GM23248 (cell line): ENCODE results near the gene EEF1AKMT2.

Source experiments
- EZH2 ChIP-seq: fragments of 200-600 bp; sonication (generic); IDR thresholded peaks from 2 replicates; pipeline ENCODE4 v1.6.1; 2018; ENCODE audit warnings: antibody characterized with exemption, mild to moderate bottlenecking; ENCODE audit not compliant: insufficient read depth, poor library complexity, severe bottlenecking
- EZH2phosphoT487 ChIP-seq: fragments of 200-600 bp; sonication (generic); IDR thresholded peaks from 2 replicates; pipeline ENCODE4 v1.6.1; 2018; ENCODE audit warnings: antibody characterized with exemption, moderate library complexity, mild to moderate bottlenecking, low read depth; ENCODE audit not compliant: insufficient read depth

- TF ChIP-seq EZH2, result no peak
- no peak for TF ChIP-seq EZH2phosphoT487
These were observed 70.2 kb downstream of the EEF1AKMT2 start for GRCh38 chr10:124721330-124722045.
